Peyer's patch (tissue), 4 donors: ENCODE data around the gene TRIM14.

Experiments used
- POLR2A ChIP-seq, 2 donors: fragments of 450-650 bp; IDR thresholded peaks; one replicate each; pipeline ENCODE4 v1.5.1; 2017; ENCODE audit warnings: antibody characterized with exemption in 2 of 2, mild to moderate bottlenecking in 2 of 2, moderate library complexity in 2 of 2
- TF ChIP-seq, protein P1 (sequence below), 6 experiments: fragments of 450-650 bp in 4 of 6; fragments of 200-600 bp in 2 of 6; sonication (generic) in 1 of 6; IDR thresholded peaks; one replicate each; pipeline ENCODE4 v1.5.1; 2017 to 2019; ENCODE audit warnings: antibody characterized with exemption in 6 of 6, mild to moderate bottlenecking in 3 of 6, moderate library complexity in 1 of 6

DNA sequence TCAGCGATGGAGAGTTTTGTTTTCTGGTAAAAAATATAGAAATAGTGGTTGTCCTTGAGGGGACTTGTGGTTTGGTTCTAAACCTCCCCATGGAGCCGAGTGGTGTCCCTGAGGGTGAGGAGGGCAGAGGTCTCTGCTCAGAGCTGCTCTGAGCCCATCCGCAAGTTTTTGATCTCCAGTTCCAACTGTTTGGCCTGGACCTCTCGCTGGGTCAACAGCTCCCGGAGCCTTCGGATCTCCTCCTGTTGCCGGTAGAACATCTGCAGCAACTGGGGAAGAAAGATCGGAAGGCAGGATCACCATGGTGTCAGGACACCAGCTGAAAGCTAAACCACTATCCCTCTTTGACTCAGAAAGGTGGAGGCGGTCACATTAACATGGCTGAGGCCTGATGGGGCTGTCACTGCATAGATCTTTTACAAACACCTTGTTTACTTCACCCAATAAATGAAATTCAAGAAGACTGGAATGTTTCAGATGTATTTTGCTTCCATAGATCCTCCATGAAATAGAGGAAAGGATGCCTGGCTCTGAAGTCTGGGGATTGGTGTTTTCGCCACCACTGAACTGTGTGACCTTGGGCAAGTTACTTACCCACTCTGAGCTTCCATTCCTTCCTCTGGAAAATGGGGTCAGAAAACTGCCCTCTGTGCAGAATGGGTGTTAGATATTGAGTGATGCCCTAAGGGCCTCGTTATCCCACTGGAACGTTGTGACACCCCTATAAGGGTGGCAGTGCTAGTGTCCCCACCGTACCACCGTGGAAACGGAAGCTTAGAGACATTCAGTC lies 5.8 kb upstream of the TRIM14 start:
- TF ChIP-seq, protein P1, sequence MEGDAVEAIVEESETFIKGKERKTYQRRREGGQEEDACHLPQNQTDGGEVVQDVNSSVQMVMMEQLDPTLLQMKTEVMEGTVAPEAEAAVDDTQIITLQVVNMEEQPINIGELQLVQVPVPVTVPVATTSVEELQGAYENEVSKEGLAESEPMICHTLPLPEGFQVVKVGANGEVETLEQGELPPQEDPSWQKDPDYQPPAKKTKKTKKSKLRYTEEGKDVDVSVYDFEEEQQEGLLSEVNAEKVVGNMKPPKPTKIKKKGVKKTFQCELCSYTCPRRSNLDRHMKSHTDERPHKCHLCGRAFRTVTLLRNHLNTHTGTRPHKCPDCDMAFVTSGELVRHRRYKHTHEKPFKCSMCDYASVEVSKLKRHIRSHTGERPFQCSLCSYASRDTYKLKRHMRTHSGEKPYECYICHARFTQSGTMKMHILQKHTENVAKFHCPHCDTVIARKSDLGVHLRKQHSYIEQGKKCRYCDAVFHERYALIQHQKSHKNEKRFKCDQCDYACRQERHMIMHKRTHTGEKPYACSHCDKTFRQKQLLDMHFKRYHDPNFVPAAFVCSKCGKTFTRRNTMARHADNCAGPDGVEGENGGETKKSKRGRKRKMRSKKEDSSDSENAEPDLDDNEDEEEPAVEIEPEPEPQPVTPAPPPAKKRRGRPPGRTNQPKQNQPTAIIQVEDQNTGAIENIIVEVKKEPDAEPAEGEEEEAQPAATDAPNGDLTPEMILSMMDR (IDR thresholded peaks at IDR 0.05): no peak
- TF ChIP-seq POLR2A (IDR thresholded peaks at IDR 0.05): no peak
